ENCODE results near the gene LIMK1.

GRCh38 chr7:74104702-74105101, 21.1 kb downstream of the LIMK1 start:
- no peak for TF ChIP-seq CTCF (IDR thresholded peaks at IDR 0.05)
- TF ChIP-seq POLR2A (IDR thresholded peaks at IDR 0.05): no peak
